GM12874 (cell line): ENCODE results near the gene CARMIL3.

Source experiments
- TF ChIP-seq, protein P1 (sequence below): IDR thresholded peaks from 2 replicates; pipeline ENCODE4 v1.5.1; 2011; ENCODE audit warnings: low read depth, mild to moderate bottlenecking, control low read depth, low read length, moderate library complexity; ENCODE audit not compliant: insufficient read depth

Gene CARMIL3

DNA sequence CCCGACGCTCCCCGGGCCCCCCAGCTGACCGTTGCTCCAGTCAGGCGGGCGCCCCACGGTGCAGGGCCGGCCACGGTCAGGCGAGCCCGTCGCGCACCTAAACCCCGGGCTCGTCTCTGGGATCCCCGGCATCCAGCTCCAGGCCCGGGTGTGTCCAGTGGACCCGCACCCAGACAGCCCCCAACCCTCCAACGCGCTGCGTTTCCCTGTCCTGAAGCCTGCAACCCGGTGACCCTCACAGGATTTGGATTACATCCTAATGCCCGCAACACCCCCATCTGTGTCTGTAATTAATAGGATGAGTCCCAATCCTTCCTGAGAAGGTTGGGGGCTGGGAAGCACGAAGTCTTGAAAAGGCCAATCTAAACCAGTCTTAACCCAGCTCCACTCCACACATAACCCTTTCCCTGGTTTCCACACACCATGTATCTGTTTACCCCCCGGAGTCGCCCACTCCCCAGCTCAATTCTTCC is 30.0 kb downstream of the CARMIL3 start:
- TF ChIP-seq, protein P1, sequence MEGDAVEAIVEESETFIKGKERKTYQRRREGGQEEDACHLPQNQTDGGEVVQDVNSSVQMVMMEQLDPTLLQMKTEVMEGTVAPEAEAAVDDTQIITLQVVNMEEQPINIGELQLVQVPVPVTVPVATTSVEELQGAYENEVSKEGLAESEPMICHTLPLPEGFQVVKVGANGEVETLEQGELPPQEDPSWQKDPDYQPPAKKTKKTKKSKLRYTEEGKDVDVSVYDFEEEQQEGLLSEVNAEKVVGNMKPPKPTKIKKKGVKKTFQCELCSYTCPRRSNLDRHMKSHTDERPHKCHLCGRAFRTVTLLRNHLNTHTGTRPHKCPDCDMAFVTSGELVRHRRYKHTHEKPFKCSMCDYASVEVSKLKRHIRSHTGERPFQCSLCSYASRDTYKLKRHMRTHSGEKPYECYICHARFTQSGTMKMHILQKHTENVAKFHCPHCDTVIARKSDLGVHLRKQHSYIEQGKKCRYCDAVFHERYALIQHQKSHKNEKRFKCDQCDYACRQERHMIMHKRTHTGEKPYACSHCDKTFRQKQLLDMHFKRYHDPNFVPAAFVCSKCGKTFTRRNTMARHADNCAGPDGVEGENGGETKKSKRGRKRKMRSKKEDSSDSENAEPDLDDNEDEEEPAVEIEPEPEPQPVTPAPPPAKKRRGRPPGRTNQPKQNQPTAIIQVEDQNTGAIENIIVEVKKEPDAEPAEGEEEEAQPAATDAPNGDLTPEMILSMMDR, result no peak

DNA sequence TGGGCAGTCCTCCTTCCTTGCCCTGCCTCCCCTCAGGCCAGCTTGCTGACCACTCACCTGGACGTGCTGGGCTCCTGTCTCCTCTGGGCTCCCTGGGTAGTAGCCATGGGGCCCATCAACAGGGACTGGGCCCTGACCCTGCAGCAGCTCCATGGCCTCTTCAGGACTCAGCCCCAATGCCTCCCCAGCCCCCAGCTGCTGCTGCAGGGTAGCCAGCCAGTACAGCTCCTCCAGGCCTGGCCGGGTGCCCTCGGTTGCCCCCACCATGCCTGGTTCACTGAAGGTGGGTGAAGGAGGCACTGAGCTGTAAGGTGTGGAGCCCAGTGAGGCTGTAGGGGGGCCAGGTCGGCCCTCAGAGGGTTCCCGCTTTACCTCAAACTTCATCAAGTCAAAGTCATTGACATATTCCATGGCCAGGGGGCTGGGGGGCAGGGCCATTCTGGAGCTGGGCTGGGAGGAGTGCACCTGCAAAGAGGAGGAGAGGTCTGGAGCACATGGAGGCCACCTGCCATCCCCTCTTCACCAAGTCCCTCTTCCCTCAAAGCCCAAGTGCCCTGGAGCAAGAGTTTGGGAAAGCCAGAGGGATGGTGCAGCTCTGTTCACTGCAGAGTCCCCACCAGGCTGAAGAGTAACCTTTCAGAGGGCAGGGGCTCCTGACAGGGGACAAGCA is 30.7 kb downstream of the CARMIL3 start:
- TF ChIP-seq, protein P1, result no peak

DNA sequence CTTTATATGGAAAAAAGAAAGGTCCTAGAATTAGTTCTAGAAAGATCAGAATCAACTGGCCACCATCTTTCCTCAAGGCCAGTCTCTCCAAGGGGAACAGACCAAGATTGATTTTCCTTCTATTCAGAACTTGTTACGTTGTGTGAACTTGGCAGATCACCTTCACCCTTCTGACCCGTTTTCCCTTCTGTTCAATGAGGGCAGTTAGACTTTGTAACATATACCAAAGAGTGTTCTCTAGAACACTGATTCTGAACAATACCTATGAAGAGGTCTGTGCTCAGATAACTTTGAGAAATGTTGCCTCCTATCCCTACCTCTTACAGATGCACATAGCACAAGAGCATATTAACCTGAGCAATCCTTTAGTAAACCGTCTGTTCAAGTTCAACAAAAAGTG is 31.7 kb downstream of the CARMIL3 start:
- TF ChIP-seq, protein P1, result no peak

DNA sequence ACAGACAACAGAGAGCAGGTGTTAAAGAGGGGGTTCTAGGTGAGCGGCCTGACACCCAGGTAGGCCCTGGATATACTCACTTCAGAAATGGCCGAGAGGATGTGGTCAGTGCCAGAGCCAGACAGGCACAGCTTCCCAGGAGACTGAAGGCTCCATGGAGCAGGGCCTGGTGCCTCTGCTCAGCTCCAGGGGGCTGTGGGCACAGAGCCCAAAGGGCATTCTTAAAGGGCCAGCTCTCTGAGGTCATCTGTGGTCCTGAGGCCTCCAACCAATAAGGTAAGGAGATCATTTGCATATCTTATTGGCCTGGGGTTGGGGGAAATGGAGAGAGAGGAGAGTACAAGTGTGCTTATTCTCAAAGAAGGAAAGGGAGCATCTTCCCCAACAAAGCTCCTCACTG is 32.6 kb downstream of the CARMIL3 start:
- TF ChIP-seq, protein P1, result no peak

DNA sequence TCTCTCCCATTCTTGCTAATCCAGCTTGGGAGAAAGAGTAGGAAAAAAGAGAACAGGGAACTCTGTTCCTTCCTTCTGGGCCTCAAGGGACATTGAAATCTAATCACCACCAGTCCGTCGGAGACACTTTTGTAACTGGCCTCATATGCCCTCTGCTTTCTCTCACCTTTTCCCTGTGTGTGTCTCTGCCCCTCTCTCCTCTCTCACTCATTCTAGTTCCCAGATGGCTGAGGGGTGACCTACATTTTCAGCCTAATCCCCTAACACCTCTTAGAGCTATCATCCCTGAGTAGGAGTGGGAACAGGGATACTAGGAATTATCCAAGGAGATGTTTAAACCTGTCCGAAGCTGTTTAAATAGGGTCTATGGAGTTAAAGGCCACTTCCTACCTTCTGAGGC is 33.4 kb downstream of the CARMIL3 start:
- TF ChIP-seq, protein P1, result no peak

DNA sequence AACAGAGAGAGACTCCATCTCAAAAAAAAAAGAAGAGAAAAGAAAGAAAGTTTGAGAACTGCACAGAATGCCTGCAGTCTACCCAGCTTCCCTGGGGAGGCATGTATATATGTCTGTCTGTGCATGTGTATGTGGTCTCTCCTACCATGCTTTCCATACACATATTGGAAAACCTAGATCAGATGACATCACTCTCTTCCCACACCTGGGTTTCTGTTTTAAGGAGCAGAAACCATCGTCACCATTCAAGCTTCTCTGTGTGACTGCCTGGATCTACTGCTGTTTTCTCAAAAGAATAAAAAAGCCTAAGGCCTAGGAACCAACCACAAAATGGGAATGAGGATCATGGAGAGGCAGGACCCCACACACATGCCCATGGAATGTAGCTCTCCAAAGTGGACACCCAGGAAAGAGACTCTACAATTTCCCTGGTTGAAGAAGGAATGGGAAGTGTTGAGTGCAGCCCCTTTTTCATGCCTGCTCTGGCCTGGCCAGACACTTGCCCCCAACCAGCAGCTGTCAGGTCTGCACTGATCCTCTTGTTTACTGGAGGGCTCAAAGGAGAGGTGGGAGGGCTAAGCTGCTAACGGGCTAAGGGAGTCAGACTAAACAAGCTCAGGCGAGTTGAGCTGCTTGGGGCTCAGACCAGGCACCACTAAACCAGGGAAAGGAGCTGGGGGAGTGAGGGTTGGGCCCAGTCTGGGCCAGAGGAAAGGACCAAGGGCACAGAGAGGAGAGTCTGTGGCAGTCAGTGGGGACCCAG is 34.6 kb downstream of the CARMIL3 start:
- TF ChIP-seq, protein P1, result no peak

DNA sequence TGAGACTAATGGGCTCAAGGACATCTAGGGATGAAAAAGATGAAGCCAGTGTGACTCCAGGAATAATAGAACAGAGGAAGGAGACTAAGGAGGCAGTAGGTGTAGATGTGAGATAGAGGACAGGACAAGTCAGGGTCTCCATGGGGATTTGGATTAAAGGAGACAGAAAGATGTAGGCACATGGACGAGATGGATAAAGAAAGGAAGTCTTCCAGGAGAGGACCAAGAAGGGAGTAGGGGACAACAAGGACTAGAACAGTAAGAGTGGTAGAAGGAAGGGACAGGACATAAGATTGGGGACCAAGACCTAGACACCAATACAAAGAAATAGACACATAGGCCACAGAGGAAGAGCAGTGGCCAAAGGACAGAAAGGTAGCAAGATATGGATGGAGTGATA is 35.2 kb downstream of the CARMIL3 start:
- TF ChIP-seq, protein P1, result no peak
